Neuronal stem cell (in vitro differentiated cells): ENCODE measurements around the gene BAX.

ENCODE experiments used
- DNase-seq: peaks from one replicate; pipeline ENCODE4 v3.0.0-alpha.2; 2013; ENCODE audit warnings: low spot score
- H2AFZ ChIP-seq: one replicate; pipeline ENCODE4 v1.6.1; 2013; ENCODE audit warnings: mild to moderate bottlenecking, low read length, inconsistent platforms
- H2AK5ac ChIP-seq: 2 replicates; pipeline ENCODE4 v1.6.1; 2013; ENCODE audit warnings: low read depth, mild to moderate bottlenecking, inconsistent platforms, low read length, moderate library complexity, mixed read lengths
- H2BK120ac ChIP-seq: 2 replicates; pipeline ENCODE4 v1.6.1; 2013; ENCODE audit warnings: low read depth, mild to moderate bottlenecking, inconsistent platforms, low read length, moderate library complexity, mixed read lengths
- H2BK12ac ChIP-seq: one replicate; pipeline ENCODE4 v1.6.1; 2013; ENCODE audit warnings: low read length, inconsistent platforms
- H2BK15ac ChIP-seq: 2 replicates; pipeline ENCODE4 v1.6.1; 2013; ENCODE audit warnings: mild to moderate bottlenecking, low read length, inconsistent platforms, mixed read lengths
- H2BK5ac ChIP-seq: one replicate; pipeline ENCODE4 v1.6.1; 2013; ENCODE audit warnings: inconsistent platforms, mild to moderate bottlenecking, low read length, moderate library complexity
- H3K14ac ChIP-seq: one replicate; pipeline ENCODE4 v1.6.1; 2013; ENCODE audit warnings: low read length, inconsistent platforms
- H3K18ac ChIP-seq: 2 replicates; pipeline ENCODE4 v1.6.1; 2013; ENCODE audit warnings: low read length, inconsistent platforms
- H3K23ac ChIP-seq: 2 replicates; pipeline ENCODE4 v1.6.1; 2013; ENCODE audit warnings: low read depth, mild to moderate bottlenecking, mixed read lengths, low read length, inconsistent platforms; ENCODE audit not compliant: poor library complexity
- H3K27ac ChIP-seq: replicated peaks from 3 replicates; pipeline ENCODE4 v1.5.1; 2013; ENCODE audit warnings: low read length, inconsistent platforms
- H3K27me3 ChIP-seq, 3 experiments: 2 replicates each; pipeline ENCODE4 v1.6.1; 2013; ENCODE audit warnings: low read length in 3 of 3, mild to moderate bottlenecking in 2 of 3, inconsistent platforms in 1 of 3, low read depth in 1 of 3, mixed read lengths in 1 of 3, moderate library complexity in 1 of 3; ENCODE audit not compliant: control insufficient read depth in 3 of 3, insufficient read depth in 3 of 3
- H3K36me3 ChIP-seq, 2 donors: replicated peaks in 1 of 2; 2 replicates each; pipeline ENCODE4 v1.6.1; 2013; ENCODE audit warnings: low read length in 2 of 2; ENCODE audit not compliant: control insufficient read depth in 2 of 2, insufficient read depth in 2 of 2
- H3K4ac ChIP-seq: 2 replicates; pipeline ENCODE4 v1.6.1; 2013; ENCODE audit warnings: inconsistent platforms, mild to moderate bottlenecking, low read length, moderate library complexity
- H3K4me1 ChIP-seq, 2 donors: 1 replicate in 1 of 2; 2 replicates in 1 of 2; pipeline ENCODE4 v1.6.1; 2013; ENCODE audit warnings: low read length in 2 of 2, low read depth in 1 of 2; ENCODE audit not compliant: control insufficient read depth in 2 of 2, insufficient read depth in 1 of 2
- H3K4me2 ChIP-seq: one replicate; pipeline ENCODE4 v1.6.1; 2013; ENCODE audit warnings: mild to moderate bottlenecking, low read length, inconsistent platforms; ENCODE audit not compliant: insufficient read depth, poor library complexity, severe bottlenecking
- H3K4me3 ChIP-seq, 2 donors: 2 replicates each; pipeline ENCODE4 v1.5.1; 2013; ENCODE audit warnings: low read length in 2 of 2, mild to moderate bottlenecking in 2 of 2, inconsistent platforms in 1 of 2, moderate library complexity in 1 of 2
- H3K79me1 ChIP-seq: one replicate; pipeline ENCODE4 v1.6.1; 2013; ENCODE audit warnings: low read depth, mild to moderate bottlenecking, inconsistent platforms, low read length, moderate library complexity
- H3K9ac ChIP-seq: one replicate; pipeline ENCODE4 v1.6.1; 2013; ENCODE audit warnings: mild to moderate bottlenecking, low read depth, low read length, inconsistent platforms; ENCODE audit not compliant: poor library complexity
- H3K9me3 ChIP-seq, 2 donors: replicated peaks in 1 of 2; 2 replicates each; pipeline versions ENCODE3 to v1.6.1; 2013; ENCODE audit warnings: low read length in 2 of 2, mild to moderate bottlenecking in 2 of 2, inconsistent platforms in 1 of 2, low read depth in 1 of 2, mixed read lengths in 1 of 2, moderate library complexity in 1 of 2; ENCODE audit not compliant: control insufficient read depth in 2 of 2, insufficient read depth in 1 of 2
- H4K8ac ChIP-seq: one replicate; pipeline ENCODE4 v1.6.1; 2013; ENCODE audit warnings: low read depth, mild to moderate bottlenecking, inconsistent platforms, low read length, moderate library complexity
- H4K91ac ChIP-seq: one replicate; pipeline ENCODE4 v1.6.1; 2013; ENCODE audit warnings: low read length, low read depth, mild to moderate bottlenecking, inconsistent platforms; ENCODE audit not compliant: poor library complexity
- whole genome bisulfite sequencing, 2 donors: extraction: QIAGEN DNeasy Blood & Tissue Kit; methylation state at CpG; one replicate each; pipeline ENCODE4 v1.1.7; 2013; ENCODE audit warnings: missing lambda C conversion rate in 2 of 2, mixed read lengths in 1 of 2; ENCODE audit not compliant: insufficient read length in 2 of 2, insufficient replicate concordance in 1 of 2; ENCODE audit errors: extremely low coverage in 2 of 2; 5-methylcytosine and 5-hydroxymethylcytosine counted together

Gene BAX

DNA sequence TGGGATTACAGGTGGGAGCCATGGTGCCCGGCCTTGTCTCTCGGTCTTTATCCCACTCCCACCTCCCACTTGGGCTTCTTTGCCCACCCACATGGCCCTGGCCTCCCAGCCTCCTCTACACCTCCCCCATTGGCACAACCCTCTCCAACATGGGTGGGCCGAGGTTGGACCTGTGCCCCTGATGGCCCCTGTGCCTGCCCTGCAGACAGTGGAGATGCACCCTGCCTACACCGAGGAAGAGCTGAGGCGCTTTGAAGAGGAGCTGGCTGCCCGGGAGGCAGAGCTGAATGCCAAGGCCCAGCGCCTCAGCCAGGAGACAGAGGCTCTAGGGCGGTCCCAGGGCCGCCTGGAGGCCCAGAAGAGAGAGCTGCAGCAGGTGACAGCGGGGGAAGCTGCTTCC lies 33.7 kb upstream of the BAX start:
- H2BK15ac ChIP-seq = no peak overlapping the region
- H3K27ac ChIP-seq = no peak overlapping the region
- peak overlapping the region; percentile 73 for H3K23ac ChIP-seq
- no peaks in the 10 kb centered on the region for H3K4me1 ChIP-seq
- H3K9ac ChIP-seq = no peak overlapping the region
- no peak overlapping the region for H2AK5ac ChIP-seq
- no peak overlapping the region for H2BK120ac ChIP-seq
- H3K4me2 ChIP-seq = no peak overlapping the region
- no peak overlapping the region for H4K8ac ChIP-seq
- no CpG with 5 or more reads among the region's 10 CpGs for WGBS, 2 donors
- no peak overlapping the region for H3K4me3 ChIP-seq
- peaks cover 28 to 61% of the 10 kb centered on the region in 2 donors for H3K36me3 ChIP-seq
- no peak overlapping the region for H4K91ac ChIP-seq
- no peak overlapping the region for H2BK5ac ChIP-seq
- H3K4ac ChIP-seq = no peak overlapping the region
- H3K18ac ChIP-seq = peak overlapping the region; percentile 38
- H2AFZ ChIP-seq = no peak overlapping the region
- DNase-seq = no peak
- H2BK12ac ChIP-seq = no peak overlapping the region
- no peak overlapping the region for H3K14ac ChIP-seq
- no peaks in the 10 kb centered on the region for H3K27me3 ChIP-seq
- H3K79me1 ChIP-seq = no peaks in the 10 kb centered on the region
- H3K9me3 ChIP-seq = no peaks in the 10 kb centered on the region

DNA sequence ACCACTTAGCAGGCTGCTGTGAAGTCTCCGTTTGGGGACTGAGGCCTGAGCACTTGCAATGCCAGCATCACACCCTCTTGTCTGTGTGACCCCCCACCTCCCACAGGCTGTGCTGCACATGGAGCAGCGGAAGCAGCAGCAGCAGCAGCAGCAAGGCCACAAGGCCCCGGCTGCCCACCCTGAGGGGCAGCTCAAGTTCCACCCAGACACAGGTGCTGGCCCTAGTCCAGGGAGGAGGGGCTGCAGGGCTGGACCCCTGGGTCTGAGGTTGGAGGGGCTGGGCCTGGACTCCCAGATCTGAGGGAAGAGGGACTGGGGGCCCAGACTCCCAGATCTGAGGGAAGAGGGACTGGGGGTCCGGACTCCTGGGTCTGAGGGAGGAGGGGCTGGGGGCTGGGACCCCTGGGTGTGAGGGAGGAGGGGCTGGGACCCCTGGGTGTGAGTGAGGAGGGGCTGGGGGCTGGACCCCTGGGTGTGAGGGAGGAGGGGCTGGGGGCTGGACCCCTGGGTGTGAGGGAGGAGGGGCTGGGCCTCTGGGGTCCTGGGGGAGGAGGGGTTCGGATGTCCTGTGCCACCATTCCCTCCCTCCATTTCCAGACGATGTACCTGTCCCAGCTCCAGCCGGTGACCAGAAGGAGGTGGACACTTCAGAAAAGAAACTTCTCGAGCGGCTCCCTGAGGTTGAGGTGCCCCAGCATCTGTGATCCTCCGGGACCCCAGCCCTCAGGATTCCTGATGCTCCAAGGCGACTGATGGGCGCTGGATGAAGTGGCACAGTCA lies 32.8 kb upstream of the BAX start:
- no peak overlapping the region for H3K14ac ChIP-seq
- no peak overlapping the region for H3K27ac ChIP-seq
- no peak for DNase-seq
- no peak overlapping the region for H3K4me2 ChIP-seq
- H2AFZ ChIP-seq = no peak overlapping the region
- peak overlapping the region; percentile 39 for H2BK5ac ChIP-seq
- H2BK15ac ChIP-seq = no peak overlapping the region
- peak overlapping the region; percentile 44 for H3K9ac ChIP-seq
- no peaks in the 10 kb centered on the region for H3K27me3 ChIP-seq
- H3K36me3 ChIP-seq = peaks cover 25 to 55% of the 10 kb centered on the region in 2 donors
- H3K4ac ChIP-seq = no peak overlapping the region
- no peak overlapping the region for H3K23ac ChIP-seq
- H3K79me1 ChIP-seq = peaks cover under 1% of the 10 kb centered on the region
- H3K4me3 ChIP-seq = no peak overlapping the region
- no peak overlapping the region for H3K18ac ChIP-seq
- no peaks in the 10 kb centered on the region for H3K9me3 ChIP-seq
- no peak overlapping the region for H4K8ac ChIP-seq
- WGBS, 2 donors = no CpG with 5 or more reads among the region's 12 CpGs
- no peak overlapping the region for H2BK12ac ChIP-seq
- H3K4me1 ChIP-seq = no peaks in the 10 kb centered on the region
- H2AK5ac ChIP-seq = no peak overlapping the region
- H4K91ac ChIP-seq = no peak overlapping the region
- no peak overlapping the region for H2BK120ac ChIP-seq

DNA sequence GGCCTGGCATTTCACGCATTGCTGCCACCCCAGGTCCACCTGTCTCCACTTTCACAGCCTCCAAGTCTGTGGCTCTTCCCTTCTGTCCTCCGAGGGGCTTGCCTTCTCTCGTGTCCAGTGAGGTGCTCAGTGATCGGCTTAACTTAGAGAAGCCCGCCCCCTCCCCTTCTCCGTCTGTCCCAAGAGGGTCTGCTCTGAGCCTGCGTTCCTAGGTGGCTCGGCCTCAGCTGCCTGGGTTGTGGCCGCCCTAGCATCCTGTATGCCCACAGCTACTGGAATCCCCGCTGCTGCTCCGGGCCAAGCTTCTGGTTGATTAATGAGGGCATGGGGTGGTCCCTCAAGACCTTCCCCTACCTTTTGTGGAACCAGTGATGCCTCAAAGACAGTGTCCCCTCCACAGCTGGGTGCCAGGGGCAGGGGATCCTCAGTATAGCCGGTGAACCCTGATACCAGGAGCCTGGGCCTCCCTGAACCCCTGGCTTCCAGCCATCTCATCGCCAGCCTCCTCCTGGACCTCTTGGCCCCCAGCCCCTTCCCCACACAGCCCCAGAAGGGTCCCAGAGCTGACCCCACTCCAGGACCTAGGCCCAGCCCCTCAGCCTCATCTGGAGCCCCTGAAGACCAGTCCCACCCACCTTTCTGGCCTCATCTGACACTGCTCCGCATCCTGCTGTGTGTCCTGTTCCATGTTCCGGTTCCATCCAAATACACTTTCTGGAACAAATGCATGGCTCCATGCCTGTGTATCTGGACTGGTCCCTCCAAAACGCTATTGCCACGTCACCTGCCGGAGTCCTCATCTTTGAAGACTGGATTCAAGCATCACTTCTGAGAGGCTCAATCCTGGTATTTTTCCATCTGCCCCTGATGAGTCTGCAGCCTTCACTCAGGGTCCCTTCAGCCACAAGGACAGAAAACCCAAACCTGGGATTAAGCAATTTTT lies 31.9 kb upstream of the BAX start:
- WGBS, 2 donors = no CpG with 5 or more reads among the region's 18 CpGs
- no peak for DNase-seq
- H3K9me3 ChIP-seq = no peaks in the 10 kb centered on the region
- H3K9ac ChIP-seq = peak overlapping the region; percentile 44
- H3K79me1 ChIP-seq = peaks cover 3% of the 10 kb centered on the region
- H3K14ac ChIP-seq = no peak overlapping the region
- H2BK12ac ChIP-seq = no peak overlapping the region
- H2AK5ac ChIP-seq = no peak overlapping the region
- H2BK5ac ChIP-seq = peak overlapping the region; percentile 39
- H2AFZ ChIP-seq = no peak overlapping the region
- no peaks in the 10 kb centered on the region for H3K4me1 ChIP-seq
- no peaks in the 10 kb centered on the region for H3K27me3 ChIP-seq
- H4K91ac ChIP-seq = no peak overlapping the region
- no peak overlapping the region for H4K8ac ChIP-seq
- no peak overlapping the region for H3K27ac ChIP-seq
- peaks cover 25 to 49% of the 10 kb centered on the region in 2 donors for H3K36me3 ChIP-seq
- H3K23ac ChIP-seq = peak overlapping the region; percentile 31
- no peak overlapping the region for H2BK15ac ChIP-seq
- no peak overlapping the region for H3K4ac ChIP-seq
- H2BK120ac ChIP-seq = no peak overlapping the region
- no peak overlapping the region for H3K4me2 ChIP-seq
- H3K4me3 ChIP-seq = no peak overlapping the region
- no peak overlapping the region for H3K18ac ChIP-seq
